Measurements from ENCODE around the gene UACA.
A peak's percentile ranks its signal among the peaks of the same experiment; 100 is the strongest.

The UACA gene

DNA sequence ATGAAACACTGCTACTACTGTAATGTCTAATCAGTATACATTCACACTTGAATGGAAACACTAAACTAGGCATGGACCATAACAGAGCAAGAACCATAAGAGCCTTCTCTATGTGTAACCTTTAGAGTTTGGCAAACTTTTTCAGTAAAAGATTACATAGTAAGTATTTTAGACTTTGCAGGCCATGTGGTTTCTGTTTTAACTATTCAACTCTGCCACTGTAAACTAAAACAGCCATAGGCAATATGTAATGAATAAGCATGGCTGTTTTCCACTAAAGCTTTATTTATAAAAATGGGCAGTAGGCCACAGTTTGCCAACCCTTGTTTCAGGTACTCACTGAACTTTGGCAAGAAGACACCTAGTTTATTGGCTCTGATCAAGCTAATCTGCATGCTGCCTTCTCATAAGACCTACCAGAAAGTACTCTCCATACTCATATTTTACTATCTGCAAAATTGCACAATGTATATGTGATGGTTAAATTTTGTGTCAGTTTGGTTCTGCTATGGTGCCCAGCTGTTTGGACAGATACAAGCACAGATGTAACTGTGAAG, 46.0 kb downstream of the UACA start:
- Histone ChIP-seq H3K4me1 (no peaks in the 10 kb centered on the region), H3K4me3 (ENCODE audit: low read depth, low read length) (no peak overlapping the region), H3K36me3 (no peaks in the 10 kb centered on the region), H3K9me3 (no peaks in the 10 kb centered on the region), H3K27me3 (no peaks in the 10 kb centered on the region)
- TF ChIP-seq, protein P1, sequence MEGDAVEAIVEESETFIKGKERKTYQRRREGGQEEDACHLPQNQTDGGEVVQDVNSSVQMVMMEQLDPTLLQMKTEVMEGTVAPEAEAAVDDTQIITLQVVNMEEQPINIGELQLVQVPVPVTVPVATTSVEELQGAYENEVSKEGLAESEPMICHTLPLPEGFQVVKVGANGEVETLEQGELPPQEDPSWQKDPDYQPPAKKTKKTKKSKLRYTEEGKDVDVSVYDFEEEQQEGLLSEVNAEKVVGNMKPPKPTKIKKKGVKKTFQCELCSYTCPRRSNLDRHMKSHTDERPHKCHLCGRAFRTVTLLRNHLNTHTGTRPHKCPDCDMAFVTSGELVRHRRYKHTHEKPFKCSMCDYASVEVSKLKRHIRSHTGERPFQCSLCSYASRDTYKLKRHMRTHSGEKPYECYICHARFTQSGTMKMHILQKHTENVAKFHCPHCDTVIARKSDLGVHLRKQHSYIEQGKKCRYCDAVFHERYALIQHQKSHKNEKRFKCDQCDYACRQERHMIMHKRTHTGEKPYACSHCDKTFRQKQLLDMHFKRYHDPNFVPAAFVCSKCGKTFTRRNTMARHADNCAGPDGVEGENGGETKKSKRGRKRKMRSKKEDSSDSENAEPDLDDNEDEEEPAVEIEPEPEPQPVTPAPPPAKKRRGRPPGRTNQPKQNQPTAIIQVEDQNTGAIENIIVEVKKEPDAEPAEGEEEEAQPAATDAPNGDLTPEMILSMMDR (IDR thresholded peaks at IDR 0.05; ENCODE audit: low read depth, low read length) = no peak
- no peak for DNase-seq

DNA sequence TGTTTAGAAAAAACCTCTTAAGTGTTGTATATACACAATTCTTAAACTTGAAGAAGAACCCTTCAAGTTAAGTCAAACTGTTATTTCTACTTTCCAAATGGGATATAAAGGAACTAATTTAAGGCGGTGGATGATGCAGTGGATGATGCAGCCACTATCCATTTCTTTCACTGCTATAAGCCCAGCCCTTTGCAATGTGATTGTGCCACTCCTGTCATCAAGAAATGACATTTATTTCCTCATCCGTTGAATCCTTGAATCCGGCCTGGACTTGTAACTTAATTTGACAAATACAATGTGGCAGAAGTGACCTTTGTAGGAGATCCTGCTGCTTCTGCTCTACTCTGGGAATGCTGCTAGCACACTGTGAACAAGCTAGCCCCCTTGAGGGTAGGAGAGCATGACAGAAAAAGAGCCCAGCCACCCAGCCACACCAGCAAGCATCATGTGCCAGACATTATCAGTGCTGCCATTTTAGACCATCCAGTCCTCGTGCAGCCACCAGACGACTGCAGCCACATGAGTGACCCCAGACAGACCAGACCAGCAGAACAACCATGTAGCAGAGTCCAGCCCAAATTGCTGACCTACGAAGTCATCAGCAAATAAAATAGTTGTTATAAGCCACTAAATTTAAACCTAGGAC, 47.4 kb downstream of the UACA start:
- TF ChIP-seq, protein P1 (IDR thresholded peaks at IDR 0.05; ENCODE audit: low read depth, low read length) = no peak
- no peaks in the 10 kb centered on the region for H3K27me3 ChIP-seq
- no peaks in the 10 kb centered on the region for H3K4me1 ChIP-seq
- H3K9me3 ChIP-seq = no peaks in the 10 kb centered on the region
- DNase-seq = peak; percentile 7
- H3K36me3 ChIP-seq = no peaks in the 10 kb centered on the region
- H3K4me3 ChIP-seq (ENCODE audit: low read depth, low read length) = no peak overlapping the region

DNA sequence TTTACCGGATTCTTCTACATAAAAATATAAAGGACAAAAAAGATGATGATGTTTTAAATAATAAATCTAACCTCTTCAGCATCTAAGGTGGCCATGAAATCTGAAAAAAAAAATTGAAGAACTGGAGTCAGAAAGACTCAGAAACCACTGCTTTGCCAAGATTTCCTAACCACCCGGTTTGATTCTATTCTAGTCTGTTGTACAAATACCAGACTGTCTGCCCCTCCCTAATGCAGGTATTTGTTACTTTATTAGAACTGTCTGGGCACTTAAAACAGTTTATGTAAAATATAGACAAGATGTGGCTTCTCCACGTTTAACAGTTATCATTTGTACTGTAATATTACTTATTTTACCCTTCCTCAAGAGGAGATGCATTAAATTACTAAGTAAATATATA, 48.8 kb downstream of the UACA start:
- TF ChIP-seq, protein P1 (IDR thresholded peaks at IDR 0.05; ENCODE audit: low read depth, low read length) = no peak
- H3K27me3 ChIP-seq = no peaks in the 10 kb centered on the region
- DNase-seq = no peak

DNA sequence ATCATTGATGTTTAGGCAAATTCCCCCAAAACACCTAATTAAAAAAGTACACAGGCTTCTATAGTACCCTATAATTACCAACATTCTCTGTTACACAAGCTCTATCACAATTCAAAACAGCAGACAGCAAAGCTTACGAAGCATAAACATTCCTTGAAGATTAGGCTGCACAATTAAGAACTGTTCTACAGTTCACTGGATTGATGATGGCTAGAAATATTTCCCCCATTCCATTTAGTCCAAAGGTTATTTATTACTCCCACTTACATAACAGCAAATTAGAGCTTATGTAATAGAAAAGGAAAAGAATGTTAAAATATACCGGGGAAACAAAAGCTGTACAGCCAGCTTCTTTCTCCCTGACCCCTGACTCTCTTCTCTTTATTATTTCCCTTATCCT, 49.3 kb downstream of the UACA start:
- H3K36me3 ChIP-seq = no peaks in the 10 kb centered on the region
- no peak overlapping the region for H3K4me3 ChIP-seq (ENCODE audit: low read depth, low read length)
- TF ChIP-seq, protein P1 (IDR thresholded peaks at IDR 0.05; ENCODE audit: low read depth, low read length) = no peak
- DNase-seq = no peak
- no peaks in the 10 kb centered on the region for H3K27me3 ChIP-seq
- H3K4me1 ChIP-seq = no peaks in the 10 kb centered on the region
- H3K9me3 ChIP-seq = no peaks in the 10 kb centered on the region

More for the DNA sequence above, 48.8 kb downstream of the UACA start:
- Histone ChIP-seq H3K9me3 (no peaks in the 10 kb centered on the region), H3K36me3 (no peaks in the 10 kb centered on the region), H3K4me1 (no peaks in the 10 kb centered on the region), H3K4me3 (ENCODE audit: low read depth, low read length) (no peak overlapping the region)

DNA sequence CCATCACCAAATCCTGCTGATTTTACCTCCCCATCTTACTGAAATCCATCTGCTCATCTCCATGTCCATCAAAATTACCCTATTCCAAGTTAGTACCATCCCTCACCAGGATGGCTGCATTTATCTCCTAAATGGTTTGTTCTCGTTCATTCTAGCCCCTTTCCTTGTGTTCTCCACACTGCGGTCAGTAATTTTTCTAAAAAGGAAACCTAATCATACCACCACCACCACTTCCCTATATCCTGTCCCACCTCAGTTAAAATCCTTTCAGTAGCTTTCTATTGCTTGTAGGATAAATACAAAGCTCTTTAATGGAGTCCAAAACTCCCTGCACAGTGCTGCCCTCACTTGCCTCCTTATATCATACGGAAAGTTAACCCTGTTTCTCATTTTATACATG, 51.1 kb downstream of the UACA start:
- H3K36me3 ChIP-seq = no peaks in the 10 kb centered on the region
- H3K4me1 ChIP-seq = no peaks in the 10 kb centered on the region
- no peak for DNase-seq
- no peaks in the 10 kb centered on the region; the same call in 1 of the 2 replicates for H3K27me3 ChIP-seq
- no peaks in the 10 kb centered on the region for H3K9me3 ChIP-seq
- no peak overlapping the region for H3K4me3 ChIP-seq (ENCODE audit: low read depth, low read length)
- TF ChIP-seq, protein P1 (IDR thresholded peaks at IDR 0.05; ENCODE audit: low read depth, low read length) = no peak

DNA sequence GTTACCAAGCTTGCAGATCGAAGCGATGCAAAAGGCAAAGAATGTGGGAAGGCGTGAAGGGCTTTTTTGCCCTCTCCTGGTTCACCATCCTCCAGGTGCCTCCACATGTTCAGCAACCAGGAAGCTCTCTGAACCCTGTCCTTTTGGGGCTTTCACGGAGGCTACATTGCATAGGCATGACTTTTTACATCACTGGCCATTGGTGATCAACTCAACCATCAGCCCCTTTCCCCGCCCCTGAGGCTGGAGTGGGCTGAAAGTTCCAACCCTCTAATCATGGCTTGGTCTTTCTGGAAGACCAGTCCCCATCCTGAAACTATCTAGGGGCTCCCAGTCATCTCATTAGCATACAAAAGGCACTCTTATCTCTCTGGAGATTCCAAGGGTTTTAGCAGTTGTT, 52.6 kb downstream of the UACA start:
- H3K36me3 ChIP-seq = no peaks in the 10 kb centered on the region
- peaks cover 3% of the 10 kb centered on the region for H3K27me3 ChIP-seq
- DNase-seq = no peak
- no peak overlapping the region for H3K4me3 ChIP-seq (ENCODE audit: low read depth, low read length)
- H3K4me1 ChIP-seq = no peaks in the 10 kb centered on the region
- H3K9me3 ChIP-seq = no peaks in the 10 kb centered on the region
- TF ChIP-seq, protein P1 (IDR thresholded peaks at IDR 0.05; ENCODE audit: low read depth, low read length) = no peak
